Fibroblast of skin of right biceps (primary cell): ENCODE data around the gene PTPRT.

Experiments used
- DNase-seq: peaks from one replicate; pipeline ENCODE4 v3.0.0-alpha.2; 2013

The PTPRT gene

DNA sequence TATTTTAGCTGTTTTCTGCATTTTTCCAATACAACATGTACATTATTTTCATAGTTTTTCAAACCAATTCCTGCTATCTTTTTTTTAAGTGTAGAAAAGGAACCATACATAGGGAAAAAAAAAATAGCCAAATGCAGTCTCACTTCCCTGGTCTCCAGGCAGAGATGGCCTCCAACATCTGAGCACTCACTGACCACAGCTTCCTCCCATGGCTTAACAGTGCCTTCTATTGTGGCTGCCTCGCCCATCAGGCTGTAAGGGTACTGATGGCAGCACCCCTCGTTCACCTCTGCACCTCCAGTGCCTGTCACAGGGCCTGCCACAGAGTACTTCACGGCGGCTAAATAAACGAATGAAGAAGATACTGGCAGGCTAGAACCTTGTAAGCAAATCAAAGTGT lies 591.1 kb downstream of the PTPRT start:
- no peak for DNase-seq

- no peak for DNase-seq
These were observed 594.1 kb downstream of the PTPRT start for GRCh38 chr20:42595625-42596024.

GRCh38 chr20:42594659-42595058 lies 595.0 kb downstream of the PTPRT start:
- DNase-seq = no peak

GRCh38 chr20:42594011-42594410 lies 595.7 kb downstream of the PTPRT start:
- DNase-seq = no peak

DNA sequence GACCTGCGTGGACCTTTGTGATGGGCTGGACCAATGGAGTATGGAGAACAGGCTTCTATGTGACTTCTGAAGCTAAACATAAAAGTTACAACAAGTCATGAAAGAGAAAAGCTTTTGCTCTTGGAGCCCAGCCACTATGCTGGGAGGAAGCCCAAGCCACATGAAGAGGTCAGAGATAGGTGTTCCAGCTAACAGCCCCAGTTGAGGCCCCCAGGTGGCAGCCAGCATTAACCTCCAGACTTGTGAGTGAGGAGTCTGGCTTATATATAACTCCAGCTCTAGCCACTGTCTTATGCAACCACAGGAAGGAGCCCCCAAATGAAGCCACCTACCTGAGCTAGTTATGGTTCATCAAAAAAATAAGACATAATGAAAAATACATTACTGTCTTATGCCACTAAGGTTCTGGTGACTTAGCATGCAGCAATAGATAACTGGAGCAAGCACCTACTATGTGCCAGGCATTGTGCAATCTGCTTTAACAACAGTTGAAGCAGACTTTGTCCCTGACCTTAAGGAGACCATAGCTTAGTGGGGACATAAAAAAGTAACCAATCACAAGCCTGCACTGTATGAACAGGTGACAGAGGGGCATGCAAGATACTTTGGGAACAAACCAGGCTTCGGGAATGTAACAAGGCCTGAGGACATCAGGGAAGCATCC lies 599.6 kb downstream of the PTPRT start:
- DNase-seq = no peak

DNA sequence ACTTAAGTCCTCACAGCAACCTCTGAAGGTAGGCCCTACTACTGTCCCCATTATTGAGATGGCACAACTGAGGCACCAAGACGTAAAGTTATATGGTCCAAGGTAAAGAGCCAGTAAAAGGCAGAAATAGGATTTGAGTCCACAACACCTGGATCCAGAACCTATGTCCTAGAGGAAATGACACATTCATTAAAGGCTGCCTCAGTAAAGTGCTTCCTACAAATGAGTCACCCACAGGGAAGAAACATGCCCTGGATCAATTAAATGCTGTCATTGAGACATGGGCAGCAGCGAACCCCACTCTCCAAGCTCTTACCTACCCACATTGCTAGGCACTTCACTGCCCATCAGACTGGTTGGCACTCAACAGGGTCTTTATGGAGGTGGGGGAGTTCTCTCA lies 600.9 kb downstream of the PTPRT start:
- DNase-seq = no peak

DNA sequence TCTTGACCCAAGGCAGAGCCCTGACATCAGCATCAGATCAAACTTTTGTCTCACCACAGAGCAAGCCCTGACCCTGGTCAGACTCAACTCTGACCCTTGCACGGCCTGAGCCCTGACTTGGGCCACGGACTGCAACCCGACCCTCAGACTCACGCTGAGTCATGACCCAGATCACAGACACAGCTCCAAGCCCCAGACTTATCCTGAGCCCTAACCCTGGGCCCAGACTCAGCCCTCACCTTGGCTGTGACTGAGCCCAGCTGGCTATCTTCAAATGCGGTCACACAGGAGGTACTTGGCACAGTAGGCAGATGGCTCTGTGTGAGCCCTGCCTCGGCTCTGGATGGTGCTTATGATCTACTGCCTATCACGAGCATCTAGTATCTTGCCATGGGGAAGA lies 602.3 kb downstream of the PTPRT start:
- no peak for DNase-seq

DNA sequence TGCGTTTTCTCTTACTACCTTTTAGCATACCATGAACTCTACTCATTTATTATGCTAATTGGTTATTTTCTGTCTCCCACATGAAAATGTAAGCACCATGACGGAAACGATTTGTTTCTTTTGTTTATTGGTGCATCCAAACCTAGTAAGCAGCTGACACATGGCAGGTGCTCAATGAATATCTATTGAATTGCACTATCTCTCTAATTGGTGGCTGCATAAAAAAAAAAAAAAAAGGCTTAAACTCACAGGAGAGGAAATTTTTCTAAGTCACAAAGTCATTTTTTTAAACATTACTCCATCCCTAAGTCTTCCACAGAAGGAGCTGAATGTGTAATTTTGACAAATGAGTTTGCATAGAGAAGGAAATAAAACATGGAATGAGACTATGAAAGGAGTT lies 608.4 kb downstream of the PTPRT start:
- DNase-seq = no peak

GRCh38 chr20:42576167-42576566 lies 613.5 kb downstream of the PTPRT start:
- DNase-seq = no peak

DNA sequence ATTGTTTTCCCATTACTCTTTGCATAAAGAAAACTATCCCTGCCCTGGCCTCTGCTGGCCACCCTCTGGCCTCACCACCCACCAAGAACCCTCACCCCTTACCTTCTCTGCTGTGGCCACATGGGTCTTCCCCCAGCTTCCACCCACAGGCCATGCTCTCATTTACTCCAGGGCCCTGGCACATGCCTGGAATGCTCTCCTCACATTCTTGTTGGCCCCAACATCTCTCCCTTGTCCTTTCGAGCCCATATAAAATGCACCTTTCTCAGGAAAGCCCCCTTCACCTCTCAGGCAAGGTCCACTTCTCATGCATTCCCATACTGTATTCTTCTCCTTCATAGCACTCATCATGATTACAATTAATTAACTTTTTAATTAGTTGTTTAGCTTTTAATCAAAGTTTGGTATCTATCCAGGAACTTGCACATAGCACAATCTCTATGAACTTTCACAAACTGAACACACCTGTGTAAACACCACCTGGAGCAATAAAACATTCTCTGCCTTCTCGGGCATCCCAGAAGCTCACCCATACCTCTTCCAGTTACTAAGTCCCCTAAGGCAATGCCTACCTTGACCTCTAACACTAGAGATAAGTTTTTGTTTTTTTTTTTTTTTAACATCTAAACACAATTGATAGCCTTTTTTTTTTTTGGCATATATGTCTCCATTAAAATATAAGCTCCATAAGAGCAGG lies 617.2 kb downstream of the PTPRT start:
- no peak for DNase-seq

- DNase-seq = no peak
These were observed 622.3 kb downstream of the PTPRT start for GRCh38 chr20:42567409-42567808.

- no peak for DNase-seq
These were observed 624.3 kb downstream of the PTPRT start for GRCh38 chr20:42565235-42565995.

GRCh38 chr20:42559665-42560064 lies 630.0 kb downstream of the PTPRT start:
- no peak for DNase-seq

DNA sequence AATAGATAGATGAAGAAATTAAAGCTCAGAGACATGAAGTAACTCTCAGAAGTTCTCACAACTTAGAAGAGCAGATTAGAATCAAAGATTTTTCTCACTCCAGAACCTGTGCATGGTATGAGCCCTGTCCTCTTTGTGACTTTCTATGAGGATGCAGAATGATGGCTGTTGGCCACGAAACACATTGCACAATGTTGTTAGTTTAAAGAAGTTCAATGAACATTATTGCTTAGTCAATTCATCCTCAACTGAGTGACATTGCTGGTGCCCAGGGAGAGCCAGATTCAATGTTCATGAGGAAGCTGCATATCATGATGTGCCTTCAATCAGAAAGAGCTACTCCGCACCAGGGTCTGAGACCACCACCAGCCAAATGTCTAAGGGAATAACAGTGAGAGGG lies 633.1 kb downstream of the PTPRT start:
- no peak for DNase-seq

GRCh38 chr20:42553374-42553773 lies 636.3 kb downstream of the PTPRT start:
- DNase-seq = no peak

GRCh38 chr20:42549496-42549895 lies 640.2 kb downstream of the PTPRT start:
- DNase-seq = no peak

GRCh38 chr20:42544926-42545325 lies 644.8 kb downstream of the PTPRT start:
- DNase-seq = no peak

- no peak for DNase-seq
These were observed 656.9 kb downstream of the PTPRT start for GRCh38 chr20:42532831-42533230.

DNA sequence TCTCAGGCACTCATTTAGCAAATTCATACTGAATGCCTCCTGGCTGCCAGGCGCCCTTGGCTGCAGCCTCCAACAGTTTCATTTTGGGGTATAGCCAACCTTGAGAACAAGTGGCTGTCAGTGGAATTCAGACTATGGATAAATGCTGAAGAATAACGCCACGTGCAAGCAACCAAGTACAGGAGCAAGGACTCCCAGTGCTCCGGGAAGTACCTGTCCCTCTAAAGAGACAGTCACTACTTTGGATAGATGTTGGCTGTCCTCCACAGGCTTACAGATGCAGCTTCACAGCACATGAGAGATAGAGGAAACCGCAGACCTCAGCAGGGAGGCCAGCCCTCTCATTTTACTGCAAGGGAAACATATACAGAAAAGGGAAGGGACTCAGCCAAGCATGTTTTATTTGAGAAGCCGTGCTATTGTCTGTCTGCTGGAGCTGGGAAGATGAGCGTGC lies 658.2 kb downstream of the PTPRT start:
- DNase-seq = no peak

DNA sequence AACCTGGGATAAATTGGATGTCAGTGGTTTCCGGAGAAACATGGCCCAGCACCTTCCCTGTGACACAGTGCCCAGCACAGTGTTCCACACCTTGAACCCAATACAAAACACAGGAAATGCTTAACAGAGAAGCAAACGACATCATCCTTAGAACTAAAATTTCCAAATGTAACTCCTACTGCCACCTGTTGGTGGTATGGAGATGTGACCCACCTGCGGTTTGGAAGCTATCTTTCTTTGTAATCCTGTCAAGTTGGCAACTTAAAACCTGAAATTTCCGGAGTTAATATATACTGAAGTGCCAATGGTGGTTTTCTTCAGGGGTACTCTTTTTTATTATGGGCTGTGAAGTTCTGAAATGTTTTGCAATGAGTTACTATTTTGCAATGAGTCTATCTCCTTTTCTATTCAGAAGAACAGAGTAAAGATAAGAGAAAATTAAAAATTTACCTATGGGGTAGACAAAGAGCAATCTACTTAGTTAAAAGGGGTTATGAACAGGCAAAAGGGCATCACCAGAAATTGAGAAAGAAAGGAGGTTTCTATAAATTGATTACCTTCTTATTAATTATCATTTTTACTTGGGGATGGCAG lies 658.8 kb downstream of the PTPRT start:
- peak; percentile 1 for DNase-seq

GRCh38 chr20:42530191-42530590 lies 659.5 kb downstream of the PTPRT start:
- DNase-seq = no peak

- no peak for DNase-seq
These were observed 665.6 kb downstream of the PTPRT start for GRCh38 chr20:42524058-42524457.

- DNase-seq = no peak
These were observed 673.0 kb downstream of the PTPRT start for GRCh38 chr20:42516692-42517091.

DNA sequence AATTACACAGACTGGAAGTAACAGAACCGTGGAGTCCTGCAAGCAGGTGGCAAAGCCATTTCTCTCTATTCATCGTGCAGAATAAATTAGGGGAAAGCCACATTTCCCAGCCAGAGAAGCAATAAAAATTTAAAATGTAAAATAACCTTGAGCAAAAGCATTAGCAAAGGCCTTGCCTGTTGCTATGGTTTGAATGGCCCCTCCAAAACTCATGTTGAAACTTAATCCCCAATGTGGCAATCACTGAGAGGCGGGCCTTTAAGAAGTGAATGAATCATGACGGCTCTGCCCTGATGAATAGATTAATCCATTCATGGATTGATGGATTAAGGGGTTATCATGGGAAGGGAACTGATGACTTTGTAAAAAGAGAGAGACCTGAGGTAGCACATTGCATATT lies 679.0 kb downstream of the PTPRT start:
- DNase-seq = no peak
